ENCODE measurements around the gene POTEF. TPM values are rescaled to one million over a fixed set of nuclear protein-coding genes. Genes with fewer than 3 reads are reported as not detected.
"Not testable (repeated sequence)": the region's sequence is repeated elsewhere in the genome, so short reads cannot be mapped to it uniquely, and the experiment has no call there.

POTEF gene
- total RNA-seq, 1 experiment from 2014 or later: not detected

GRCh38 chr2:130053217-130053911 lies 75.7 kb downstream of the POTEF start:
- H3K27me3 Mint-ChIP-seq (ENCODE audit: insufficient read depth, unreplicated experiment); POLR2A ChIA-PET; H3K4me3 Mint-ChIP-seq (ENCODE audit: unreplicated experiment); H3K27ac Mint-ChIP-seq (ENCODE audit: low read depth, unreplicated experiment); CTCF ChIA-PET; H3K36me3 Mint-ChIP-seq (ENCODE audit: insufficient read depth, unreplicated experiment); BruUV-seq (replicated peaks); intact Hi-C loops (cut with micrococcal nuclease); DNase-seq (ENCODE audit: unreplicated experiment); H3K4me1 Mint-ChIP-seq (ENCODE audit: insufficient read depth, unreplicated experiment); H3K9me3 Mint-ChIP-seq (ENCODE audit: unreplicated experiment): not testable (repeated sequence)

GRCh38 chr2:130052376-130052775 lies 76.6 kb downstream of the POTEF start:
- H3K4me3 Mint-ChIP-seq (ENCODE audit: unreplicated experiment); CTCF ChIA-PET; H3K27me3 Mint-ChIP-seq (ENCODE audit: insufficient read depth, unreplicated experiment); H3K36me3 Mint-ChIP-seq (ENCODE audit: insufficient read depth, unreplicated experiment); intact Hi-C loops (cut with micrococcal nuclease); DNase-seq (ENCODE audit: unreplicated experiment); H3K4me1 Mint-ChIP-seq (ENCODE audit: insufficient read depth, unreplicated experiment); POLR2A ChIA-PET; H3K27ac Mint-ChIP-seq (ENCODE audit: low read depth, unreplicated experiment); H3K9me3 Mint-ChIP-seq (ENCODE audit: unreplicated experiment); BruUV-seq (replicated peaks): not testable (repeated sequence)

- DNase-seq (ENCODE audit: unreplicated experiment); H3K36me3 Mint-ChIP-seq (ENCODE audit: insufficient read depth, unreplicated experiment); H3K4me1 Mint-ChIP-seq (ENCODE audit: insufficient read depth, unreplicated experiment); intact Hi-C loops (cut with micrococcal nuclease); POLR2A ChIA-PET; H3K27ac Mint-ChIP-seq (ENCODE audit: low read depth, unreplicated experiment); CTCF ChIA-PET; H3K27me3 Mint-ChIP-seq (ENCODE audit: insufficient read depth, unreplicated experiment); H3K9me3 Mint-ChIP-seq (ENCODE audit: unreplicated experiment); H3K4me3 Mint-ChIP-seq (ENCODE audit: unreplicated experiment); BruUV-seq (replicated peaks): not testable (repeated sequence)
These were observed 80.6 kb downstream of the POTEF start for GRCh38 chr2:130048422-130048821.

DNA sequence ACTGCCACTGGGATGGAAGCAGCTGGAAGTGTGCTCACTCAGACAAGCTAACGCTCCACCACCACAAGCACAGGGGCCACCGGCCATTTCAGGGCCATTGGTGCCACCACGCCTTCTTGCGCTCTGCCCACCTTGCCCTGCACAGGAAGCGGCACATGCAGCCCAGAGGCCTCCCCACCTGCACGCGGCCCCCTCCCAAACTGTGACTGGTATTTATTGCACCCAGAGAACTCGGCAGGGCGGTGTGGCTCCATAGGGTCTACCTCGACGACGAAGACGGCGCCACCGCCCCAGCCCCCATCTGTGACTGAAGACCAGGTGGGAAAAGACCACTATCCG lies 90.8 kb downstream of the POTEF start:
- CTCF ChIA-PET; BruUV-seq (replicated peaks); DNase-seq (ENCODE audit: unreplicated experiment); H3K9me3 Mint-ChIP-seq (ENCODE audit: unreplicated experiment); H3K4me1 Mint-ChIP-seq (ENCODE audit: insufficient read depth, unreplicated experiment); H3K27ac Mint-ChIP-seq (ENCODE audit: low read depth, unreplicated experiment); intact Hi-C loops (cut with micrococcal nuclease); H3K36me3 Mint-ChIP-seq (ENCODE audit: insufficient read depth, unreplicated experiment); H3K4me3 Mint-ChIP-seq (ENCODE audit: unreplicated experiment); POLR2A ChIA-PET: not testable (repeated sequence)
- H3K27me3 Mint-ChIP-seq (ENCODE audit: insufficient read depth, unreplicated experiment): peaks cover 14% of the 10 kb centered on the region

GRCh38 chr2:130025931-130026330 lies 103.1 kb downstream of the POTEF start:
- peaks cover 30% of the 10 kb centered on the region for H3K27me3 Mint-ChIP-seq (ENCODE audit: insufficient read depth, unreplicated experiment)
- CTCF ChIA-PET; H3K27ac Mint-ChIP-seq (ENCODE audit: low read depth, unreplicated experiment); intact Hi-C loops (cut with micrococcal nuclease); H3K9me3 Mint-ChIP-seq (ENCODE audit: unreplicated experiment); H3K4me3 Mint-ChIP-seq (ENCODE audit: unreplicated experiment); H3K4me1 Mint-ChIP-seq (ENCODE audit: insufficient read depth, unreplicated experiment); BruUV-seq (replicated peaks); H3K36me3 Mint-ChIP-seq (ENCODE audit: insufficient read depth, unreplicated experiment); POLR2A ChIA-PET: not testable (repeated sequence)
- peak; percentile 6 for DNase-seq (ENCODE audit: unreplicated experiment)

Other genes starting within 250 kb of the POTEF start
- gene RAB6C, start 149.6 kb downstream of the POTEF start, total RNA-seq (2022): not detected in 2 replicates
- gene CCDC74B, start 15.9 kb upstream of the POTEF start, total RNA-seq (2022): 0.61 TPM in 1 of 2 replicates, not detected in the other
- 40.2 and 41.1 TPM in 2 replicates for gene SMPD4, start 52.4 kb upstream of the POTEF start, total RNA-seq (2022)
- gene MZT2B, start 53.0 kb upstream of the POTEF start, total RNA-seq (2022): 402 and 427 TPM in 2 replicates
- gene TUBA3E, start 69.2 kb upstream of the POTEF start, total RNA-seq (2022): not detected in 2 replicates
- gene IMP4, start 213.7 kb upstream of the POTEF start, total RNA-seq (2022): 99.8 and 144 TPM in 2 replicates
- gene PTPN18, start 226.8 kb upstream of the POTEF start, total RNA-seq (2022): 34.4 and 43.1 TPM in 2 replicates

Data from MCF 10A (cell line).